Heart right ventricle (tissue), 16 donors: Measurements from ENCODE around the gene CYP2W1. TPM values are rescaled to one million over a fixed set of nuclear protein-coding genes. Genes with fewer than 3 reads are reported as not detected.
"Not testable (repeated sequence)": the region's sequence is repeated elsewhere in the genome, so short reads cannot be mapped to it uniquely, and the experiment has no call there.

Source experiments
- ATAC-seq, 8 donors: fragments of 200-7000 bp; cut with Tn5 transposase; one replicate each; pipeline ENCODE4 v1.9.1; 2020; ENCODE audit warnings: mild to moderate bottlenecking in 8 of 8, moderate library complexity in 8 of 8, moderate number of reproducible peaks in 1 of 8
- DNase-seq, 2 donors: peaks; one replicate each; pipeline ENCODE4 v3.0.0-alpha.2; 2020
- H3K27ac ChIP-seq, 10 donors: fragments of 200-600 bp; sonication (generic) in 2 of 10; one replicate each; pipeline versions ENCODE4 v1.5.0 to v1.8.0; 2020 to 2022; ENCODE audit warnings: mild to moderate bottlenecking in 3 of 10
- H3K27me3 ChIP-seq, 7 donors: fragments of 200-600 bp; one replicate each; pipeline ENCODE4 v1.8.0; 2021 to 2022; ENCODE audit warnings: mild to moderate bottlenecking in 2 of 7
- H3K36me3 ChIP-seq, 9 donors: fragments of 200-600 bp; sonication (generic) in 1 of 9; one replicate each; pipeline versions ENCODE4 v1.5.0 to v1.8.0; 2020 to 2022; ENCODE audit warnings: mild to moderate bottlenecking in 2 of 9
- H3K4me1 ChIP-seq, 9 donors: fragments of 200-600 bp; sonication (generic) in 1 of 9; one replicate each; pipeline versions ENCODE4 v1.5.0 to v1.8.0; 2020 to 2022; ENCODE audit warnings: mild to moderate bottlenecking in 4 of 9
- H3K4me3 ChIP-seq, 10 donors: fragments of 200-600 bp; sonication (generic) in 2 of 10; one replicate each; pipeline versions ENCODE4 v1.5.0 to v1.8.0; 2020 to 2022; ENCODE audit warnings: mild to moderate bottlenecking in 7 of 10, moderate library complexity in 2 of 10
- H3K9me3 ChIP-seq, 11 donors: fragments of 200-600 bp in 10 of 11; sonication (generic) in 2 of 11; one replicate each; pipeline versions ENCODE4 v1.5.0 to v1.8.0; 2013 to 2022; ENCODE audit warnings: mild to moderate bottlenecking in 2 of 11, control low read depth in 1 of 11, moderate library complexity in 1 of 11
- CTCF ChIP-seq, 9 donors: fragments of 200-600 bp; sonication (generic) in 2 of 9; IDR thresholded peaks; one replicate each; pipeline versions ENCODE4 v1.5.0 to v1.8.0; 2021 to 2022; ENCODE audit warnings: antibody characterized with exemption in 9 of 9, mild to moderate bottlenecking in 5 of 9, moderate library complexity in 1 of 9
- WGBS, 2 donors: extraction: QIAGEN DNeasy Blood & Tissue Kit; methylation state at CpG; one replicate each; pipeline ENCODE4 v1.1.7; 2013; ENCODE audit warnings: inconsistent platforms in 1 of 2; 5-methylcytosine and 5-hydroxymethylcytosine counted together
- intact Hi-C, 10 donors: fragments of 100-400 bp; cut with DNase I; formaldehyde crosslinking; loops; one replicate each; pipeline versions ENCODE4 v1.11.1 to v1.14.2; 2022
- polyA plus RNA-seq, 2 donors: library from polyadenylated mRNA; stranded (reverse); fragments of 200-250 nt; gene quantifications; one replicate each; pipeline ENCODE4 v1.2.3, GENCODE V29; 2013
- total RNA-seq, 10 donors: library from RNA; stranded (reverse); fragmentation: NEBNext Ultra II Directional in 3 of 10; extraction: Animal tissue kit (Norgen Biotek cat#: 25700) in 3 of 10; gene quantifications; one replicate each; pipeline versions ENCODE4 v1.2.1 to v1.2.4, GENCODE V29; 2021 to 2023
- donor health status: Arrhythmogenic right ventricular cardiomyopathy.
- donor health status: ischemic (EF 13 %, LVEDD 7.1; RV severe dilation, severe dysfunction).
- donor health status: healthy with polysubstance abuse.
- donor health status: DM: no; HTN: yes; CAD: no.
- donor health status: DM: no; HTN: no; CAD: no.
- donor health status: ischemic (EF 25% LVEDD 6.9; RV normal size, moderate dysfunction).
- donor health status: ischemic (EF 25% LVEDD 5.7; RV mildly dilated, moderate dysfunction).
- donor health status: healthy.
- donor health status: DM: yes; HTN: yes; CAD: no.
- donor health status: Ischemic cardiomyopathy.
- donor health status: ischemic (EF 35%, LVEDD 5.7; RV mildly dilated, moderate dysfunction).
- donor health status: nonischemic (EF 11% LVEDD 7.7; RV severe dilation, severe dysfunction).
- donor health status: DM: yes; HTN: yes; CAD: no.
- donor health status: PGD.
- donor health status: ischemic (EF 29% LVEDD 5.4; RV normal size, mild dysfunction).
- donor health status: nonischemic (EF 23%, LVEDD 6.1; RV moderate dilation, normal function).

CYP2W1 gene
- total and polyA plus RNA-seq, 12 donors, result not detected

GRCh38 chr7:960269-960871, 22.6 kb upstream of the CYP2W1 start:
- Histone ChIP-seq H3K27ac (no peak overlapping the region), H3K36me3 (no peaks in the 10 kb centered on the region), H3K4me3 (no peak overlapping the region), H3K9me3 (no peaks in the 10 kb centered on the region), H3K4me1 (peaks cover 17 to 55% (median 22%) of the 10 kb centered on the region in 9 donors), H3K27me3 (peaks cover 0 to 7% (median 4%) of the 10 kb centered on the region in 7 donors)
- no peak for DNase-seq
- ATAC-seq, result no peak
- 40 to 51% methylated on average over 31 of the region's 31 CpGs for WGBS, 2 donors
- TF ChIP-seq CTCF (IDR thresholded peaks at IDR 0.05), result no peak
- intact Hi-C loops, result loop anchor here in 1 of 10 donors (10.0 kb wide), 2 partner anchors 76 to 176 kb away; no protein-coding TSS in a partner anchor

GRCh38 chr7:960972-961371, 22.0 kb upstream of the CYP2W1 start:
- WGBS, 2 donors, result 37 to 51% methylated on average over 13 of the region's 13 CpGs
- H3K9me3 ChIP-seq, H3K27me3 ChIP-seq, ATAC-seq, H3K4me3 ChIP-seq, H3K36me3 ChIP-seq, H3K27ac ChIP-seq, DNase-seq: not testable (repeated sequence)
- intact Hi-C loops, result loop anchor here in 1 of 10 donors (10.0 kb wide), 2 partner anchors 76 to 176 kb away; no protein-coding TSS in a partner anchor
- peaks cover 21 to 61% (median 28%) of the 10 kb centered on the region in 9 donors for H3K4me1 ChIP-seq

- DNase-seq, result no peak
- 90% methylated on average over 37 of the region's 37 CpGs for WGBS, 2 donors
Observed at GRCh38 chr7:961546-962400, 21.2 kb upstream of the CYP2W1 start.

GRCh38 chr7:962401-963081, 20.4 kb upstream of the CYP2W1 start:
- DNase-seq (peak in 1 of 2 donors; percentile 6), ATAC-seq (peak in 1 of 8 donors; percentile 3)
- Histone ChIP-seq H3K4me1 (peaks cover 21 to 60% (median 34%) of the 10 kb centered on the region in 9 donors), H3K27ac (no peak overlapping the region), H3K9me3 (no peaks in the 10 kb centered on the region), H3K36me3 (peaks cover 0 to 14% (median 6%) of the 10 kb centered on the region in 9 donors), H3K4me3 (no peak overlapping the region), H3K27me3 (peaks cover 0 to 4% (median 0%) of the 10 kb centered on the region in 7 donors)
- intact Hi-C loops, result loop anchor here in 1 of 10 donors (10.0 kb wide), 2 partner anchors 78 to 178 kb away; no protein-coding TSS in a partner anchor
- 89 to 92% methylated on average over 17 of the region's 17 CpGs for WGBS, 2 donors
- TF ChIP-seq CTCF (IDR thresholded peaks at IDR 0.05), result no peak

More at GRCh38 chr7:961546-962400, 21.2 kb upstream of the CYP2W1 start:
- Histone ChIP-seq H3K36me3 (peaks cover 0 to 6% (median 2%) of the 10 kb centered on the region in 9 donors), H3K9me3 (no peaks in the 10 kb centered on the region), H3K4me1 (peaks cover 21 to 65% (median 31%) of the 10 kb centered on the region in 9 donors), H3K4me3 (no peak overlapping the region), H3K27me3 (peaks cover 0 to 4% (median 0%) of the 10 kb centered on the region in 7 donors), H3K27ac (no peak overlapping the region)
- ATAC-seq, result no peak
- intact Hi-C loops, result loop anchor here in 1 of 10 donors (10.0 kb wide), 2 partner anchors 77 to 177 kb away; no protein-coding TSS in a partner anchor
- no peak for TF ChIP-seq CTCF (IDR thresholded peaks at IDR 0.05)
